A549 treated with ZK216348 at 1 μM for 4 hours (cell line): ENCODE data around the gene GIGYF2. TPM values are rescaled to one million over a fixed set of nuclear protein-coding genes. Genes with fewer than 3 reads are reported as not detected.

ENCODE experiments used
- total RNA-seq: library from RNA; stranded (reverse); fragments of 200-300 nt; extraction: Qiagen RNA extraction; gene quantifications from 5 replicates; pipeline ENCODE4 v1.2.3, GENCODE V29; 2022; ENCODE audit warnings: low read depth

The GIGYF2 gene, protein sequence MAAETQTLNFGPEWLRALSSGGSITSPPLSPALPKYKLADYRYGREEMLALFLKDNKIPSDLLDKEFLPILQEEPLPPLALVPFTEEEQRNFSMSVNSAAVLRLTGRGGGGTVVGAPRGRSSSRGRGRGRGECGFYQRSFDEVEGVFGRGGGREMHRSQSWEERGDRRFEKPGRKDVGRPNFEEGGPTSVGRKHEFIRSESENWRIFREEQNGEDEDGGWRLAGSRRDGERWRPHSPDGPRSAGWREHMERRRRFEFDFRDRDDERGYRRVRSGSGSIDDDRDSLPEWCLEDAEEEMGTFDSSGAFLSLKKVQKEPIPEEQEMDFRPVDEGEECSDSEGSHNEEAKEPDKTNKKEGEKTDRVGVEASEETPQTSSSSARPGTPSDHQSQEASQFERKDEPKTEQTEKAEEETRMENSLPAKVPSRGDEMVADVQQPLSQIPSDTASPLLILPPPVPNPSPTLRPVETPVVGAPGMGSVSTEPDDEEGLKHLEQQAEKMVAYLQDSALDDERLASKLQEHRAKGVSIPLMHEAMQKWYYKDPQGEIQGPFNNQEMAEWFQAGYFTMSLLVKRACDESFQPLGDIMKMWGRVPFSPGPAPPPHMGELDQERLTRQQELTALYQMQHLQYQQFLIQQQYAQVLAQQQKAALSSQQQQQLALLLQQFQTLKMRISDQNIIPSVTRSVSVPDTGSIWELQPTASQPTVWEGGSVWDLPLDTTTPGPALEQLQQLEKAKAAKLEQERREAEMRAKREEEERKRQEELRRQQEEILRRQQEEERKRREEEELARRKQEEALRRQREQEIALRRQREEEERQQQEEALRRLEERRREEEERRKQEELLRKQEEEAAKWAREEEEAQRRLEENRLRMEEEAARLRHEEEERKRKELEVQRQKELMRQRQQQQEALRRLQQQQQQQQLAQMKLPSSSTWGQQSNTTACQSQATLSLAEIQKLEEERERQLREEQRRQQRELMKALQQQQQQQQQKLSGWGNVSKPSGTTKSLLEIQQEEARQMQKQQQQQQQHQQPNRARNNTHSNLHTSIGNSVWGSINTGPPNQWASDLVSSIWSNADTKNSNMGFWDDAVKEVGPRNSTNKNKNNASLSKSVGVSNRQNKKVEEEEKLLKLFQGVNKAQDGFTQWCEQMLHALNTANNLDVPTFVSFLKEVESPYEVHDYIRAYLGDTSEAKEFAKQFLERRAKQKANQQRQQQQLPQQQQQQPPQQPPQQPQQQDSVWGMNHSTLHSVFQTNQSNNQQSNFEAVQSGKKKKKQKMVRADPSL (N-terminal part only)
- total RNA-seq, result 22.9 to 32.4 TPM (median 28.7 TPM) in 5 replicates

DNA sequence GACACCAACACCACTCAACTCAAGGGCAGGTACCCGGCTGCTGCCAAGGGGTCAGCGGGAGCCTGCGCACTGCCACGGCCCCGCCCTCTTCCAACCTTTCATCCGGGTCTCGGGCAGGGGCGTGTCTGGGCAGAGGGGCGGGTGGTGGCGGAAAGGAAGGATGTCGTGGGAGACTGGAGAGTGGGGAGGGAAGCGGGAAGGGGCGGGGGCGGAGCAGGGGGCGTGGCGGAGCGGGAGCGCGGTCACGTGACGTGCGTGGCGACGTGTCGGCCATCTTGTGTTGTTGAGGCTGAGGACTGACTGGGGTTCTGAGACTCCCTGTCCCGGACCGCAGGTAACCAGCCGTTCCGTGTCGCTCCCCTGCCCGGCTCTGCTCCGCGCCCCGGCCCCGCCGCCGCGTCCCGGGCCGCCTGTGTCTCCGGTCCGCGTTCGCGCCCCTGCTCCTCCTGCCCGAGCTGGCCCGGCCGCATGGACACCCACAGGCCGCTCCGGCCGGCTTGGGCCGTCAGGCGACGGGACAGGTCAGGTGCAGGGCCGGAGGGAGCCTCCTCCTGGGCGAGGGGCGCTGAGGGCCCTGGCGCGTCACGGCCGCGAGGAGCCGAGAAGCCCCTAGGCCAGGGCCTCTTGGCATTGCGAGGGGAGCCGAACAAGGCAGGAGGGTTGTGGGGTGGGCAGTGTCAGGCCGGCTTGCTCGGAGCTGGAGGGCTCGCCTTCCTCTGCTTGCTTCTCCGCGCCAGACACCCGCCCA, at the start of gene GIGYF2:
Gene GIGYF2, plus strand, starts transcription at position 273 of the 748 bp plus-strand sequence. CDS start 37,867 bp downstream, outside the sequence.

DNA sequence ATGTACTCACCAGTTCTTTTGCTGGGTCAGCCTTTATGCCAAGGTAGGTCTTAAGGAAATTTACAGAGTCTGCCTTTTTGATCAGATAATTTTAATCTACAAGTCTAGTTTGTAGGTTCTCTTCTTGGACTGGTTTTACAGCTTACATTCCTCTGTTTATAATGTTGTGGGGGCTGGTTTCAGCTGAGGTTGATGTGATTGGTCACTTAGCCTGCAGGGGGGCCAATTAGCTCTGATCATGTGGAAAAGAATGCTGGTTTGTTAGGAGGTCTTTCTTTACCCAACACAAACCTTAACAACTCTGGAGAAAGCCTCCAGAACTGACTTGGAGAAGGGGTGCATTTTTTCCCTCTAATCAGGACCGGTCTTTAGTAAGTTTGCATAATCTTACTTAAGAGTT, 79.3 kb downstream of the GIGYF2 start, which contains the start of gene KCNJ13:
Gene KCNJ13, minus strand, starts transcription at position 131 of the 400 bp plus-strand sequence. CDS start 5,203 bp downstream, outside the sequence.

DNA sequence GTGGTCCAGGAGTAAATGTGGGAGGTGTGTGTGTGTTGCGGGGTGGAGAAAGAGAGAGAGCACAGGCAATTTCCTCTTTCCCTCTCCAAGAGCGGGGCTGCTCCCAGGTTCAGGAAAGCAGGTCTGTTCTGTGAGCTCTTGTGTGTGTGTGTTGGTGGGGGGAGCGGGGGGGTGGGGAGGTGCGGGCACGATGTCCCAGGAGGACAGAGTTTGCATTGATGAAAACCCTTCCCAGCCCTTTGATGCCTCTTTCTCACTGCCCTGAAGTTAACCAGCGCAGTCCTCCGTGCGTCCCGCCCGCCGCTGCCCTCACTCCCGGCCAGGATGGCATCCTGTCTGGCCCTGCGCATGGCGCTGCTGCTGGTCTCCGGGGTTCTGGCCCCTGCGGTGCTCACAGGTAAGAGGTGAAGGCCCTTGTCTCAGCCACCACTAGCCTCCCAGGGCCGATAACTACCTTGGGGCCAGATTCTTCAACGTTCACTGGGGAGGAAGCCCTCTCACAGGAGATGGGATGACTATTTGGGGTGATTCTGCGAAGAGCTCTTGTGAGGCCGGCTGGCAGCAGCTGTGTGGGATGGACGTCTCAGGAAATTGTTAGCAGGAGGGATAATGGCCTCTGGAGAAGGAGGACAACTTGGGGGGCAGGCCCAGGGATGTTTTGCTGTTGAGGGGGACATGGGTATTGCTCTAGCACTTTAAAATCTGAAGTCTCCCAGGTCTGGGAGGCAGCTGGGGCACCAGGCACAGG, 173.1 kb downstream of the GIGYF2 start, which contains the start of gene SNORC:
Gene SNORC, plus strand, starts transcription at position 247 of the 748 bp plus-strand sequence. Its CDS starts 78 bp downstream, at position 325.

Other genes with a start within 250 kb of the GIGYF2 start
- not detected in 5 replicates for gene ALPI, start 241.2 kb upstream of the GIGYF2 start, total RNA-seq
- gene ECEL1, start 209.5 kb upstream of the GIGYF2 start, total RNA-seq, result 0.07 to 0.31 TPM (median 0.21 TPM) in 4 of 5 replicates, not detected in the other
- 0.08 to 0.31 TPM (median 0.20 TPM) in 4 of 5 replicates, not detected in the other for gene PRSS56, start 176.9 kb upstream of the GIGYF2 start, total RNA-seq
- gene CHRND, start 171.2 kb upstream of the GIGYF2 start, total RNA-seq, result not detected in 5 replicates
- gene CHRNG, start 157.6 kb upstream of the GIGYF2 start, total RNA-seq, result not detected in 5 replicates
- gene TIGD1, start 146.8 kb upstream of the GIGYF2 start, total RNA-seq, result 4.1 to 6.7 TPM (median 4.7 TPM) in 5 replicates
- gene EIF4E2, start 146.6 kb upstream of the GIGYF2 start, total RNA-seq, result 93.6 to 338 TPM (median 101 TPM) in 5 replicates
- 1.8 to 4.6 TPM (median 3.5 TPM) in 5 replicates for gene EFHD1, start 63.7 kb upstream of the GIGYF2 start, total RNA-seq
- not detected in 5 replicates for gene KCNJ13, start 79.2 kb downstream of the GIGYF2 start, total RNA-seq
- gene SNORC, start 172.9 kb downstream of the GIGYF2 start, total RNA-seq, result 3.7 to 13.5 TPM (median 9.5 TPM) in 5 replicates